DND-41 (cell line): ENCODE measurements around the gene SLAMF9.

Experiments used
- ATAC-seq: fragments of 200-7000 bp; cut with Tn5 transposase; 3 replicates; pipeline ENCODE4 v1.9.1; 2021; ENCODE audit warnings: low read depth; ENCODE audit not compliant: insufficient read depth
- DNase-seq: peaks from one replicate; pipeline ENCODE4 v3.0.0-alpha.2; 2020
- H2AFZ ChIP-seq: 2 replicates; pipeline ENCODE4 v1.6.0; 2012; ENCODE audit warnings: low read depth, low read length
- H3K27ac ChIP-seq: 2 replicates; pipeline ENCODE4 v1.5.1; 2012; ENCODE audit warnings: low read length, inconsistent platforms
- H3K27me3 ChIP-seq: fragments of 200-600 bp; sonication (generic); 2 replicates; pipeline ENCODE4 v1.6.0; 2012; ENCODE audit warnings: low read length, mild to moderate bottlenecking, inconsistent platforms; ENCODE audit not compliant: insufficient read depth, poor library complexity
- H3K36me3 ChIP-seq: 2 replicates; pipeline ENCODE4 v1.5.1; 2012; ENCODE audit warnings: low read length, inconsistent platforms; ENCODE audit not compliant: insufficient read depth
- H3K4me1 ChIP-seq: 2 replicates; pipeline ENCODE4 v1.5.1; 2012; ENCODE audit warnings: mild to moderate bottlenecking, low read length; ENCODE audit not compliant: insufficient read depth
- H3K4me2 ChIP-seq: 2 replicates; pipeline ENCODE4 v1.6.0; 2012; ENCODE audit warnings: mild to moderate bottlenecking, moderate library complexity, low read length, inconsistent platforms; ENCODE audit not compliant: insufficient read depth
- H3K4me3 ChIP-seq, 2 experiments: fragments of 200-600 bp in 1 of 2; shearing (Covaris generic) in 1 of 2; 2 replicates each; pipeline ENCODE4 v1.5.1; 2012 to 2016; ENCODE audit warnings: inconsistent platforms in 2 of 2, low read length in 2 of 2, mild to moderate bottlenecking in 2 of 2, low read depth in 1 of 2, moderate library complexity in 1 of 2
- H3K79me2 ChIP-seq: 2 replicates; pipeline ENCODE4 v1.6.0; 2012; ENCODE audit warnings: low read length, inconsistent platforms; ENCODE audit not compliant: insufficient read depth
- H3K9ac ChIP-seq: 2 replicates; pipeline ENCODE4 v1.6.0; 2012; ENCODE audit warnings: low read depth, mild to moderate bottlenecking, inconsistent platforms, low read length, moderate library complexity
- H3K9me3 ChIP-seq: 2 replicates; pipeline ENCODE4 v1.5.1; 2012; ENCODE audit warnings: low read length, moderate library complexity, mild to moderate bottlenecking, inconsistent platforms; ENCODE audit not compliant: insufficient read depth, severe bottlenecking
- H4K20me1 ChIP-seq: 2 replicates; pipeline ENCODE4 v1.6.0; 2012; ENCODE audit warnings: low read length; ENCODE audit not compliant: insufficient read depth
- EZH2 ChIP-seq: IDR thresholded peaks from 3 replicates; pipeline ENCODE4 v1.6.1; 2012; ENCODE audit warnings: borderline replicate concordance, low read depth, mild to moderate bottlenecking, moderate library complexity, low read length, inconsistent platforms; ENCODE audit not compliant: severe bottlenecking
- TF ChIP-seq, protein P1 (sequence below): IDR thresholded peaks from 2 replicates; pipeline ENCODE4 v1.5.1; 2012; ENCODE audit warnings: borderline replicate concordance, low read length, moderate library complexity, mild to moderate bottlenecking; ENCODE audit not compliant: poor library complexity, severe bottlenecking; ENCODE audit errors: extremely low read depth

The SLAMF9 gene

DNA sequence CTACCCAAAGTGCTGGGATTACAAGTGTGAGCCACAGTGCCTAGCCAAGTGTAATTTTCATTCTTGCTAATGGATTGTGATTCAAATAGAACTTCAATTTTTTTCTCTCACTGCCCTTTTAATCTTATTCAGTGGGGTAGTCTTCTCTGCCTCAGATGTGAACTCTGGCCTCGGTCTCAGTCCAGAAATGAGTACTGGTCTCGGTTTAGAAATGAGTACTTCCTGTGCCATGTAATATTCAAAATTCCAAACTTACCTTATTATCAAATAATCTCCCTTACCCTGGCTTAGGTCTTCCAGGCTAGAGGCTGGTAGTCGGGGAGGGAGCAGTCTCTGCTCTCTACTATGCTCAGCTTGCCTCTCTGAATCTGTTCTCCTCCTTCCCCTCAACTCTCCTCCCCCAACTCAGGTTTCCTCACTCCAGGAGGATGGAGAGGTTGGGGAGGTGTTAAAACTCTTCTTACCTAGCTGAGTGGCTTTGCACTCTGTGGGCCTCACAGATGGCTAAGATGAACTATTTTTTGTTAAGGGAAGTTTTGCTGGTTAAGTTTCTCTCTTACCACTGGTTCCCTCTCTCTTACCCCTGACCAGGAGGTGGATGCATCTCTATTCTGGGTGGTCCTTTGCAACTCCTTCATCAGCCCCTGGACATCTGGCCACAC is 4.8 kb upstream of the SLAMF9 start:
- no peaks in the 10 kb centered on the region for H3K4me1 ChIP-seq
- no peak for TF ChIP-seq EZH2
- TF ChIP-seq, protein P1, sequence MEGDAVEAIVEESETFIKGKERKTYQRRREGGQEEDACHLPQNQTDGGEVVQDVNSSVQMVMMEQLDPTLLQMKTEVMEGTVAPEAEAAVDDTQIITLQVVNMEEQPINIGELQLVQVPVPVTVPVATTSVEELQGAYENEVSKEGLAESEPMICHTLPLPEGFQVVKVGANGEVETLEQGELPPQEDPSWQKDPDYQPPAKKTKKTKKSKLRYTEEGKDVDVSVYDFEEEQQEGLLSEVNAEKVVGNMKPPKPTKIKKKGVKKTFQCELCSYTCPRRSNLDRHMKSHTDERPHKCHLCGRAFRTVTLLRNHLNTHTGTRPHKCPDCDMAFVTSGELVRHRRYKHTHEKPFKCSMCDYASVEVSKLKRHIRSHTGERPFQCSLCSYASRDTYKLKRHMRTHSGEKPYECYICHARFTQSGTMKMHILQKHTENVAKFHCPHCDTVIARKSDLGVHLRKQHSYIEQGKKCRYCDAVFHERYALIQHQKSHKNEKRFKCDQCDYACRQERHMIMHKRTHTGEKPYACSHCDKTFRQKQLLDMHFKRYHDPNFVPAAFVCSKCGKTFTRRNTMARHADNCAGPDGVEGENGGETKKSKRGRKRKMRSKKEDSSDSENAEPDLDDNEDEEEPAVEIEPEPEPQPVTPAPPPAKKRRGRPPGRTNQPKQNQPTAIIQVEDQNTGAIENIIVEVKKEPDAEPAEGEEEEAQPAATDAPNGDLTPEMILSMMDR = no peak
- H3K9me3 ChIP-seq = no peaks in the 10 kb centered on the region
- no peak overlapping the region for H3K4me3 ChIP-seq
- no peaks in the 10 kb centered on the region for H3K36me3 ChIP-seq
- ATAC-seq (no peak), DNase-seq (no peak)
- no peak overlapping the region for H3K9ac ChIP-seq
- H4K20me1 ChIP-seq = no peaks in the 10 kb centered on the region
- no peak overlapping the region for H3K4me2 ChIP-seq
- no peak overlapping the region for H3K27ac ChIP-seq
- H3K79me2 ChIP-seq = no peaks in the 10 kb centered on the region
- H2AFZ ChIP-seq = no peak overlapping the region
- H3K27me3 ChIP-seq = peaks cover 16% of the 10 kb centered on the region

DNA sequence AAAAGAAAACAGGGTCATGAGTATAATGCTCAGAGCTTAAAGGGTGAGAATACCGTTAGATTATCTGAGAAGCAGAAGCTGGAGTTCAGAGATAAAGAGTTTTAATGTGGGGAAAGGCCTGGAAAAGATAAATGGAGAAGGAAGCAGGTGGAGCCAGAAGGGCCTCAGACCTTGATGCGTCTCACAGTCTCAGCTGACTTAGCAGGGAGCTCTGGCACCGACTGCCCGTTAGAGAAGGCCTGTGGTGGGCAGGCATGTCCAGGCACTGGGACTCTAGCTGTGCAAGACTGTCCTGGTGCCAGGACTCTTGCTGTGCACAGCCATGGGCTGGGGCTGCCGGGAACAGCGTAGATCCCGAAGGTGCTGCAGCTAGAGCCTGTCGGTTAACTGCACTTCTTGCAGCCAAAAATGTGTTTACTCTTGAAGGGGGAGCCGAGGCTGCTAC is 3.8 kb upstream of the SLAMF9 start:
- H3K4me2 ChIP-seq = no peak overlapping the region
- H3K9ac ChIP-seq = no peak overlapping the region
- H3K79me2 ChIP-seq = no peaks in the 10 kb centered on the region
- H3K4me1 ChIP-seq = no peaks in the 10 kb centered on the region
- H4K20me1 ChIP-seq = no peaks in the 10 kb centered on the region
- ATAC-seq = no peak
- H2AFZ ChIP-seq = no peak overlapping the region
- no peak overlapping the region for H3K4me3 ChIP-seq
- TF ChIP-seq, protein P1 = no peak
- no peak for TF ChIP-seq EZH2
- H3K27ac ChIP-seq = no peak overlapping the region
- H3K27me3 ChIP-seq = peaks cover 10% of the 10 kb centered on the region
- DNase-seq = no peak
- no peaks in the 10 kb centered on the region for H3K9me3 ChIP-seq
- no peaks in the 10 kb centered on the region for H3K36me3 ChIP-seq

DNA sequence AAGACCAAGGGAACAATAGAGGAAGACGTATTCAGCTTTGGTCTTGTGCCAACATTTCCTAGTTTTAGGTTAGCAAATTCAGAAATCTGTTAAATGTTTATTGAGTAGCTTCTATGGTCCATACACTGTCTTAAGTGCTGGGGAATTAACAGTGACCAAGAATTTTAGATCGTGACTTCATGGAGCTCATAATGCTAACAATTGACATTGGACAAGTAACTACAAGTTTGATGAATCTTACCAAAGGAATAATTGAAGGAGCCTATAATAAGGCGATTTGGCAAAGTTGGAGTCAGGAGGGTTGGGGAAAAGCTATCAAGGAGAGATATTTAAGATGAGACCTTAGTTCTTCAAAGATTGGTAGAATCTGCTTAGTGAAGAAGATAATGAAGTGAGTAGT is 1.4 kb upstream of the SLAMF9 start:
- ATAC-seq (no peak), DNase-seq (no peak)
- no peaks in the 10 kb centered on the region for H3K36me3 ChIP-seq
- no peak overlapping the region for H3K27ac ChIP-seq
- no peak overlapping the region for H3K9ac ChIP-seq
- no peaks in the 10 kb centered on the region for H3K9me3 ChIP-seq
- H4K20me1 ChIP-seq = no peaks in the 10 kb centered on the region
- H3K79me2 ChIP-seq = no peaks in the 10 kb centered on the region
- no peak for TF ChIP-seq EZH2
- TF ChIP-seq, protein P1 = no peak
- H3K27me3 ChIP-seq = peaks cover 17% of the 10 kb centered on the region
- no peak overlapping the region for H3K4me3 ChIP-seq
- H3K4me1 ChIP-seq = no peaks in the 10 kb centered on the region
- H2AFZ ChIP-seq = no peak overlapping the region
- no peak overlapping the region for H3K4me2 ChIP-seq

DNA sequence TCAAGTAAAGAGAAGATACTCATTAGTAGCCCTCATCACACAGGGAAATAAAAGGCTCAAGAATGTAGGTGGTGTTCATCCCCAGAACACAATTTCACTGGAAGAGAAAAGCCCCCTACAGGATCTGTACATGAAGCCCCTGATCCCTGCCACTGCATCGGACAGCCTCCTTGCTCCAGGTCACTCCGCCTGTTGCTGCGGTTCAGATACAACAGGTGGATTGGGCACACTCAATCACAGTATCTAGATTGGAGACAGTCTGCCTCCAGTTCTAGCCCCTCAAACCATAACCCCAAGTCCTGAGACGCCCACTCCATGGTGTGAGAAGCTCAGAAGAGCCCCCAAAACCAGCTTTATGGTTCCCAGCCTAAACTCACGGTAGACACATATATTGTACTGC is 1.1 kb downstream of the SLAMF9 start:
- Histone ChIP-seq H2AFZ (no peak overlapping the region), H4K20me1 (no peaks in the 10 kb centered on the region), H3K27ac (no peak overlapping the region), H3K4me1 (no peaks in the 10 kb centered on the region), H3K4me3 (no peak overlapping the region), H3K36me3 (no peaks in the 10 kb centered on the region), H3K9ac (no peak overlapping the region), H3K27me3 (peaks cover 28% of the 10 kb centered on the region), H3K79me2 (no peaks in the 10 kb centered on the region), H3K9me3 (no peaks in the 10 kb centered on the region), H3K4me2 (no peak overlapping the region)
- no peak for DNase-seq
- TF ChIP-seq EZH2 = no peak
- TF ChIP-seq, protein P1 = no peak
- no peak for ATAC-seq
